Mesenchymal stem cell (in vitro differentiated cells and primary cell): ENCODE results near the gene F3.

Source experiments
- DNase-seq: peaks from one replicate; pipeline ENCODE4 v3.0.0-alpha.2; 2013
- H2AFZ ChIP-seq: one replicate; pipeline ENCODE4 v1.6.1; 2013; ENCODE audit warnings: low read depth, mild to moderate bottlenecking, control low read depth, inconsistent platforms, low read length, moderate library complexity
- H2AK5ac ChIP-seq: 2 replicates; pipeline ENCODE4 v1.6.1; 2013; ENCODE audit warnings: low read length, moderate library complexity, mild to moderate bottlenecking, inconsistent platforms; ENCODE audit not compliant: severe bottlenecking
- H2BK120ac ChIP-seq: one replicate; pipeline ENCODE4 v1.6.1; 2013; ENCODE audit warnings: low read depth, mild to moderate bottlenecking, inconsistent platforms, low read length, moderate library complexity
- H2BK12ac ChIP-seq, 2 experiments: one replicate each; pipeline ENCODE4 v1.6.1; 2013; ENCODE audit warnings: inconsistent platforms in 2 of 2, low read length in 2 of 2, mild to moderate bottlenecking in 2 of 2, moderate library complexity in 2 of 2, control low read depth in 1 of 2
- H2BK15ac ChIP-seq: one replicate; pipeline ENCODE4 v1.6.1; 2013; ENCODE audit warnings: mild to moderate bottlenecking, low read depth, inconsistent platforms; ENCODE audit not compliant: poor library complexity, severe bottlenecking
- H2BK5ac ChIP-seq: 2 replicates; pipeline ENCODE4 v1.6.1; 2013; ENCODE audit warnings: low read depth, mild to moderate bottlenecking, low read length, control low read depth, inconsistent platforms; ENCODE audit not compliant: poor library complexity, severe bottlenecking
- H3K14ac ChIP-seq, 2 experiments: one replicate each; pipeline ENCODE4 v1.6.1; 2013; ENCODE audit warnings: inconsistent platforms in 2 of 2, low read length in 2 of 2, control low read depth in 1 of 2, mild to moderate bottlenecking in 1 of 2, moderate library complexity in 1 of 2
- H3K18ac ChIP-seq, 2 experiments: one replicate each; pipeline ENCODE4 v1.6.1; 2013; ENCODE audit warnings: inconsistent platforms in 2 of 2, low read length in 2 of 2, control low read depth in 1 of 2, low read depth in 1 of 2, mild to moderate bottlenecking in 1 of 2
- H3K23ac ChIP-seq, 2 experiments: one replicate each; pipeline ENCODE4 v1.6.1; 2013; ENCODE audit warnings: inconsistent platforms in 2 of 2, low read length in 2 of 2, mild to moderate bottlenecking in 2 of 2, moderate library complexity in 2 of 2, control low read depth in 1 of 2
- H3K27ac ChIP-seq: 2 replicates; pipeline ENCODE4 v1.5.1; 2013; ENCODE audit warnings: mild to moderate bottlenecking, moderate library complexity, low read length, control low read depth, inconsistent platforms; ENCODE audit not compliant: poor library complexity, severe bottlenecking
- H3K27me3 ChIP-seq, 2 experiments: 2 replicates each; pipeline versions ENCODE4 v1.6.1 to v1.7.0; 2013; ENCODE audit warnings: low read length in 2 of 2, mild to moderate bottlenecking in 2 of 2, moderate library complexity in 2 of 2, control low read depth in 1 of 2, inconsistent platforms in 1 of 2; ENCODE audit not compliant: control insufficient read depth in 1 of 2, insufficient read depth in 1 of 2
- H3K36me3 ChIP-seq, 2 experiments: 2 replicates each; pipeline versions ENCODE4 v1.6.1 to v1.7.0; 2013; ENCODE audit warnings: low read length in 2 of 2, control low read depth in 1 of 2, inconsistent platforms in 1 of 2, low read depth in 1 of 2, mild to moderate bottlenecking in 1 of 2; ENCODE audit not compliant: insufficient read depth in 2 of 2, control insufficient read depth in 1 of 2
- H3K4ac ChIP-seq, 2 experiments: one replicate each; pipeline ENCODE4 v1.6.1; 2013; ENCODE audit warnings: inconsistent platforms in 2 of 2, low read length in 2 of 2, mild to moderate bottlenecking in 2 of 2, moderate library complexity in 2 of 2, control low read depth in 1 of 2, low read depth in 1 of 2
- H3K4me1 ChIP-seq: 2 replicates; pipeline ENCODE4 v1.6.1; 2013; ENCODE audit warnings: low read depth, low read length, control low read depth; ENCODE audit not compliant: control insufficient read depth, insufficient read depth
- H3K4me2 ChIP-seq: 2 replicates; pipeline ENCODE4 v1.6.1; 2013; ENCODE audit warnings: low read length, mild to moderate bottlenecking, inconsistent platforms; ENCODE audit not compliant: poor library complexity, severe bottlenecking
- H3K4me3 ChIP-seq, 2 experiments: 2 replicates each; pipeline versions ENCODE4 v1.5.1 to v1.7.0; 2013; ENCODE audit warnings: low read length in 2 of 2, mild to moderate bottlenecking in 2 of 2, control low read depth in 1 of 2, low read depth in 1 of 2; ENCODE audit not compliant: insufficient read depth in 1 of 2
- H3K79me1 ChIP-seq: replicated peaks from 2 replicates; pipeline ENCODE4 v1.6.1; 2013; ENCODE audit warnings: mild to moderate bottlenecking, control low read depth, low read length, inconsistent platforms; ENCODE audit not compliant: poor library complexity, severe bottlenecking
- H3K9ac ChIP-seq: 2 replicates; pipeline ENCODE4 v1.7.0; 2013; ENCODE audit warnings: mild to moderate bottlenecking, low read length, moderate library complexity
- H3K9me3 ChIP-seq: 2 replicates; pipeline ENCODE4 v1.7.0; 2013; ENCODE audit warnings: mild to moderate bottlenecking, low read length; ENCODE audit not compliant: control insufficient read depth
- H4K8ac ChIP-seq: one replicate; pipeline ENCODE4 v1.6.1; 2013; ENCODE audit warnings: inconsistent platforms, mild to moderate bottlenecking, low read length, moderate library complexity
- H4K91ac ChIP-seq: one replicate; pipeline ENCODE4 v1.6.1; 2013; ENCODE audit warnings: mild to moderate bottlenecking, low read length, inconsistent platforms
- WGBS: methylation state at CpG from one replicate; pipeline ENCODE4 v1.1.7; 2013; ENCODE audit warnings: mixed read lengths; 5-methylcytosine and 5-hydroxymethylcytosine counted together

The F3 gene

DNA sequence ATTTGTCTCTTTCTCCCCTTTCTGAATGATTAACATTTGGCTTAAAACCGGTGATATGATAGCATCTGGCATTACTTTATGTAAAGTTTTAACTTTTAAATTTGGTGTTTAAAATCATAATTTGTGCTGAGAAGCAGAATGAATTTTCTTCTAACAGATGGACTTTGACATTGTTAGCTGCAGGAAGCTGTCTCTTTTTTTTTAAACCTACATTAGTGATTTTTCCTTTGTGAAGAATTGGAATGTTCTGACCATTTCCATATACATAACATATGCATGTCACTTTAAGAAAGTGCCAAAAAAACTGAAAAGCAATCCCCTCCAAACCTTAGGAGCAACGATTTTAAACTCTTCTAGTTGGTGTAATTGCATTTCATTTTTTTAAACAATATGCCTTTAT, 22.2 kb downstream of the F3 start:
- H3K9ac ChIP-seq, result no peak overlapping the region
- no peak overlapping the region for H2AFZ ChIP-seq
- H2BK12ac ChIP-seq, result no peak overlapping the region
- no peaks in the 10 kb centered on the region for H3K4me1 ChIP-seq
- no peak overlapping the region for H2BK5ac ChIP-seq
- H2AK5ac ChIP-seq, result no peak overlapping the region
- no peak overlapping the region for H3K14ac ChIP-seq
- no peak overlapping the region for H3K4me3 ChIP-seq
- no peak overlapping the region for H2BK15ac ChIP-seq
- H3K18ac ChIP-seq, result no peak overlapping the region
- no peak overlapping the region for H3K27ac ChIP-seq
- no peak overlapping the region for H3K23ac ChIP-seq
- H3K4ac ChIP-seq, result no peak overlapping the region
- H4K91ac ChIP-seq, result no peak overlapping the region
- no peaks in the 10 kb centered on the region for H3K9me3 ChIP-seq
- no peak for DNase-seq
- H3K27me3 ChIP-seq, result no peaks in the 10 kb centered on the region
- no peaks in the 10 kb centered on the region for H3K79me1 ChIP-seq
- H3K4me2 ChIP-seq, result no peak overlapping the region
- peaks cover 0 to 13% of the 10 kb centered on the region in 2 experiments for H3K36me3 ChIP-seq
- H4K8ac ChIP-seq, result no peak overlapping the region
- no peak overlapping the region for H2BK120ac ChIP-seq
- WGBS, result no CpG with 5 or more reads among the region's 2 CpGs

DNA sequence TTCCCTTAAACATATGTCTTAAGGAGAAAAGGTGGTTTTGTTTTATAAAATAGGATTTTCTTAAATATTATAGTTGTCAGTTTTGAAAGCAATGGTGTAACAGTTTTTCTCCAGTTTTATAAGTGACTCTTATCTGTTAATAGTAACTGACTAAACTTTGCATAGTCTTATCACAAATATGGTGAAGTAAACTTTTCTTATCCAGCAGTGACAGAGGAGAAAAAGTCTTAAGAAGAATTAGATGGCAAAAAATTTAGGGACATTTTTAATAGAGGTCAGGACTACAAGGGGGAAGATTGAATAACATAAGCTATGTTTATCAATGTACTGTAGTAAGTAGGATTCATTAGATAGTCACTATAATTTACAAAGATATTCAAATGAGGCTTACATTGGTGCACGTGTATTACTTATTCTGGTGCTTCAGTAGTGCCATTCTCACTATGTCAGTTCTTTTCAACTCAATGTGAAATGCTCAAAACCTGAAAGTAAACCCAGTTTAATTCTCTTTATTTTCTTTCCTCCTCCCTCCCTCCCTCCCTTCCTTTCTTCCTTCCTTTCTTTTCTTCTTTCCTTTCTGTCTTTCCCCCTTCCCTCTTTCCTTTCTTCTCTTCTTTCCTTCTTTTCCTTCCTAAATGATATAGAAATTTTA, 26.1 kb downstream of the F3 start:
- no peak overlapping the region for H3K9ac ChIP-seq
- WGBS, result 96% methylated on average over 1 of the region's 1 CpG
- no peak overlapping the region for H3K14ac ChIP-seq
- no peak overlapping the region for H3K4me3 ChIP-seq
- H2AFZ ChIP-seq, result no peak overlapping the region
- no peak overlapping the region for H3K4me2 ChIP-seq
- peaks cover 0 to 13% of the 10 kb centered on the region in 2 experiments for H3K36me3 ChIP-seq
- H3K23ac ChIP-seq, result no peak overlapping the region
- no peaks in the 10 kb centered on the region for H3K79me1 ChIP-seq
- DNase-seq, result no peak
- no peak overlapping the region for H2BK120ac ChIP-seq
- no peak overlapping the region for H2BK12ac ChIP-seq
- H3K18ac ChIP-seq, result no peak overlapping the region
- no peak overlapping the region for H2AK5ac ChIP-seq
- no peak overlapping the region for H4K8ac ChIP-seq
- H4K91ac ChIP-seq, result no peak overlapping the region
- no peaks in the 10 kb centered on the region for H3K27me3 ChIP-seq
- H3K9me3 ChIP-seq, result no peaks in the 10 kb centered on the region
- H2BK15ac ChIP-seq, result no peak overlapping the region
- no peak overlapping the region for H3K4ac ChIP-seq
- no peak overlapping the region for H3K27ac ChIP-seq
- no peak overlapping the region for H2BK5ac ChIP-seq
- no peaks in the 10 kb centered on the region for H3K4me1 ChIP-seq

DNA sequence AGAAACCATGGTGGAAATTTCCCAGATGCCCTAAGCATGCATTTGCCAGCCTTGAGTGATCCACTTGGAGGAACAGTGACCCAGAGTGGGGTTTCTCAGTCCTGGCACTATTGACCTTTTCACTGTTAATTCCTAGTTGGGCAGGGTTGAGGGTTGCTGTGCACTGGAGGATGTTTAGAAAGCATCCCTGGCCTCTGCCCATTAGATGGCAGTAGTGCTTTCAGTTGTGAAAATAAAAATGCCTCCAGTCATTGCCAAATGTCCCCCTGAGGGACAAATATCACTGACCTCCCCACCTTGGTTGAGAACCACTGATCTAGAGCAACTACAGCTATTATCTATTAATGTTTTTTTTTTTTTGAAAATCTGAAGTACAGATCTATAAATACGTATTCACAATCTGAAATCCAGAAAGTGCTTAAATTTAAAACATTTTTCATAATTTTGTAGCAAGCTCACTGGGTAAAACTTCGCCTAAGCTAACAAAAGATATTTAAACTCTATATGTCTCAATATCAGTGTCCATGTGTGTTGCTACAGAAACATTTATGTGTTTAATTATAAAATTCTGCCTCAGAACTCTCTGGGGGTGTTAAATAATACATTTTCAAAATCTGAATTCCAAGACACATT, 27.3 kb downstream of the F3 start:
- Histone ChIP-seq H2AK5ac (no peak overlapping the region), H3K4me1 (no peaks in the 10 kb centered on the region), H2BK5ac (no peak overlapping the region), H3K4me3 (no peak overlapping the region), H3K23ac (no peak overlapping the region), H4K8ac (no peak overlapping the region), H3K27me3 (no peaks in the 10 kb centered on the region), H3K4ac (no peak overlapping the region), H2BK12ac (no peak overlapping the region), H3K18ac (no peak overlapping the region), H2BK120ac (no peak overlapping the region), H3K9ac (no peak overlapping the region), H4K91ac (no peak overlapping the region), H3K4me2 (no peak overlapping the region), H3K9me3 (no peaks in the 10 kb centered on the region), H3K79me1 (no peaks in the 10 kb centered on the region), H2BK15ac (no peak overlapping the region), H3K27ac (no peak overlapping the region), H3K36me3 (peaks cover 0 to 10% of the 10 kb centered on the region in 2 experiments), H2AFZ (no peak overlapping the region), H3K14ac (no peak overlapping the region)
- no CpG with 5 or more reads among the region's 2 CpGs for WGBS
- DNase-seq, result peak; percentile 55

DNA sequence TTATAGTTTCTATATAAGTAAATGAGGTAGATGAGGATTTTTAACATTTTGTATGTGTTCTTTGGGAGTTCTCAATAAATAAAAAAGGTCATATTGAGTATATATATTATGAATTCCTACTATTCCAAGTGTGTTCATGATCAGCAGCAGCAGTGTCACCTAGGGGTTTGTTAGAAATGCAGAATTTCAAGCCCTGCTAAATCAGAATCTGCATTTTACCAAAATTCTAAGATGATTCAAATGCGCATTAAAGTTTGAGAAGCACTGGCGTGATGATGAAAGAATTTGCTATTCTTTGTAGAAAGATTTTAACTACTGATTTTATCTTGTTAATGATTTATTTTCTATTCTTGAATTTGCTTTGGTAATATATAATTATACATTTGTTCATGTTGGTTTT, 28.7 kb downstream of the F3 start:
- Histone ChIP-seq H3K4ac (no peak overlapping the region), H2BK15ac (no peak overlapping the region), H3K79me1 (no peaks in the 10 kb centered on the region), H2BK120ac (no peak overlapping the region), H2BK12ac (no peak overlapping the region), H3K4me2 (no peak overlapping the region), H2AK5ac (no peak overlapping the region), H2AFZ (no peak overlapping the region), H4K8ac (no peak overlapping the region), H3K27me3 (no peaks in the 10 kb centered on the region), H2BK5ac (no peak overlapping the region), H3K23ac (no peak overlapping the region), H3K18ac (no peak overlapping the region), H3K36me3 (peaks cover 0 to 10% of the 10 kb centered on the region in 2 experiments), H3K27ac (no peak overlapping the region), H3K9me3 (no peaks in the 10 kb centered on the region), H3K4me3 (no peak overlapping the region), H3K9ac (no peak overlapping the region), H3K4me1 (no peaks in the 10 kb centered on the region), H4K91ac (no peak overlapping the region), H3K14ac (no peak overlapping the region)
- WGBS, result no CpG with 5 or more reads among the region's 2 CpGs
- DNase-seq, result no peak
